IMR-90 (cell line): ENCODE results near the gene PCSK6.

Experiments used
- CEBPB ChIP-seq: IDR thresholded peaks from 2 replicates; pipeline ENCODE4 v1.6.1; 2012; ENCODE audit warnings: low read depth, low read length, improper control_type of control experiment
- CTCF ChIP-seq: conservative IDR thresholded peaks from 2 replicates; pipeline ENCODE4 v1.5.1; 2012; ENCODE audit warnings: mild to moderate bottlenecking, low read depth, low read length, improper control_type of control experiment
- ELK1 ChIP-seq: fragments of 150-350 bp; IDR thresholded peaks from 2 replicates; pipeline ENCODE4 v1.6.1; 2016; ENCODE audit warnings: low read depth, mild to moderate bottlenecking, low read length, moderate library complexity, borderline replicate concordance
- MXI1 ChIP-seq: IDR thresholded peaks from 2 replicates; pipeline ENCODE4 v1.6.1; 2012; ENCODE audit warnings: low read depth, mild to moderate bottlenecking, low read length, moderate library complexity, borderline replicate concordance
- POLR2A ChIP-seq: IDR thresholded peaks from 2 replicates; pipeline ENCODE4 v1.6.1; 2012; ENCODE audit warnings: mild to moderate bottlenecking, low read depth, low read length
- RFX5 ChIP-seq: IDR thresholded peaks from 2 replicates; pipeline ENCODE4 v1.8.0; 2012; ENCODE audit warnings: low read depth, mild to moderate bottlenecking, low read length, moderate library complexity

- no peak for TF ChIP-seq CTCF
- no peak for TF ChIP-seq RFX5
- no peak for TF ChIP-seq MXI1
- TF ChIP-seq POLR2A: no peak
- TF ChIP-seq CEBPB: no peak
- no peak for TF ChIP-seq ELK1
Observed at GRCh38 chr15:101522091-101522490, 32.6 kb upstream of the PCSK6 start.
